Adrenal gland (tissue), 5 donors: ENCODE measurements around the gene ITPK1.

Experiments used
- CTCF ChIP-seq, 6 experiments: fragments of 450-650 bp in 4 of 6; fragments of 200-600 bp in 2 of 6; sonication (generic) in 1 of 6; IDR thresholded peaks; 1 replicate in 5 of 6; 2 replicates in 1 of 6; pipeline versions ENCODE4 v1.5.1 to v1.8.0; 2016 to 2021; ENCODE audit warnings: antibody characterized with exemption in 6 of 6, mild to moderate bottlenecking in 2 of 6, moderate library complexity in 1 of 6
- POLR2A ChIP-seq, 2 donors: fragments of 450-650 bp; IDR thresholded peaks; one replicate each; pipeline ENCODE4 v1.6.1; 2017; ENCODE audit warnings: antibody characterized with exemption in 2 of 2, mild to moderate bottlenecking in 2 of 2, moderate library complexity in 1 of 2
- donor health status: DM: no; HTN: no; CAD: no.

DNA sequence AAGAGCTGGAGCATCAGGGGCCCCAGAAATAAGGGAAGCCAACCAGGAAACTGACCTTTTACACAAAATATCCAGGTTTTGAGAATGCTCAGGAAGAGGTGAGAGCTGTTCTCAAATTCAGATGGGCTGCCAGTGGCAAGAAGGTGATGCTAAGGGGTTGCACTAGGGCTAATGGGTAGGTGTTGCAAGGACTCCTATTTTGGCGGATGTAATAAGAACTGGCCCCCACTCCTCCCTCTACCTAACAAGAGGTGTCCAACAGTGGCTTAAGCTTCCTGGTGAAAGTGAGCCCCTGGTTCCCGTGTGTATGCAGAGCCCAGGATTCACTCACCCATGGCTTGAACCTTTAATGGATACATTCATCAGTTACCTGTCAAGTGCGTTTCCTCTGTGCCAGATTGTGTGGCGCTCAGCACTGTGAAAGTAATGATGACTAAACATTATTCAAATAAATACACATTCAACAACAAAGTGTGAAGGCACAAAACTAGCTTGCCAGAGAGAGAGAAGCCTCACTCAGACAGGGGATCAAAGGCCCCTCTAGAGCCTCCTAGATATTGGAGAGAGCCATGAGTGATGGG, 193.5 kb downstream of the ITPK1 start:
- TF ChIP-seq POLR2A (IDR thresholded peaks at IDR 0.05) (no peak), CTCF (IDR thresholded peaks at IDR 0.05) (no peak)
